22Rv1 (cell line): ENCODE measurements around the gene DNAJC10.

ENCODE experiments used
- H3K27ac ChIP-seq: fragments of 450-650 bp; 2 replicates; pipeline ENCODE4 v1.5.1; 2017
- CTCF ChIP-seq: fragments of 450-650 bp; IDR thresholded peaks from 2 replicates; pipeline ENCODE4 v1.5.1; 2017; ENCODE audit warnings: mild to moderate bottlenecking
- ZFX ChIP-seq: fragments of 450-650 bp; IDR thresholded peaks from 2 replicates; pipeline ENCODE4 v1.6.1; 2017; ENCODE audit warnings: antibody characterized with exemption, borderline replicate concordance

DNAJC10 gene

GRCh38 chr2:182715892-182716649 is at the start of gene DNAJC10:
DNAJC10 (plus strand) TSS chr2:182716257; CDS start chr2:182718087, 1,830 bp downstream.
- peak within 1 kb of the TSS; percentile 95 for H3K27ac ChIP-seq
- TF ChIP-seq CTCF (no peak), ZFX (no peak)

- TF ChIP-seq CTCF (peak; percentile 72), ZFX (no peak)
- no peak overlapping the region for H3K27ac ChIP-seq
Measured at GRCh38 chr2:182666674-182667314, 49.3 kb upstream of the DNAJC10 start.

GRCh38 chr2:182667315-182667695 is 48.8 kb upstream of the DNAJC10 start:
- H3K27ac ChIP-seq: no peak overlapping the region
- TF ChIP-seq ZFX (no peak), CTCF (peak; percentile 13; the same call in 1 of the 2 replicates)

GRCh38 chr2:182668671-182669070 is 47.4 kb upstream of the DNAJC10 start:
- TF ChIP-seq CTCF: no peak
- no peak for TF ChIP-seq ZFX
- H3K27ac ChIP-seq: no peak overlapping the region

- TF ChIP-seq CTCF: no peak
- TF ChIP-seq ZFX: no peak
- no peak overlapping the region for H3K27ac ChIP-seq
Measured at GRCh38 chr2:182672466-182673165, 43.4 kb upstream of the DNAJC10 start.

GRCh38 chr2:182680837-182681236 is 35.2 kb upstream of the DNAJC10 start:
- no peak overlapping the region for H3K27ac ChIP-seq
- TF ChIP-seq CTCF (no peak), ZFX (no peak)
